B cell (primary cell): Measurements from ENCODE around the gene COG3. TPM values are rescaled to one million over a fixed set of nuclear protein-coding genes. Genes with fewer than 3 reads are reported as not detected.

Source experiments
- ATAC-seq: fragments of 200-7000 bp; cut with Tn5 transposase; one replicate; pipeline ENCODE4 v1.10.0; 2021; ENCODE audit warnings: low read depth, mild to moderate bottlenecking, moderate number of reproducible peaks, moderate library complexity
- CTCF ChIA-PET: fragments of 350-600 bp; sonication (Branson Sonifier 250); formaldehyde crosslinking; loops from one replicate; lab custom pipeline; 2021; ENCODE audit warnings: antibody characterized with exemption, inconsistent platforms; lab: Charles Lee
- POLR2A ChIA-PET: fragments of 350-600 bp; sonication (Branson Sonifier 250); formaldehyde crosslinking; loops from one replicate; lab custom pipeline; 2021; ENCODE audit warnings: antibody characterized with exemption; lab: Charles Lee
- DNase-seq: peaks from one replicate; pipeline ENCODE4 v3.0.0; 2013
- H2AFZ ChIP-seq: 2 replicates; pipeline ENCODE4 v1.6.1; 2012; ENCODE audit warnings: mild to moderate bottlenecking, low read depth, low read length; ENCODE audit not compliant: insufficient read depth, poor library complexity, severe bottlenecking
- H3K27ac ChIP-seq, 2 donors: 1 replicate in 1 of 2; 2 replicates in 1 of 2; pipeline ENCODE4 v1.5.1; 2012 to 2013; ENCODE audit warnings: low read length in 2 of 2, mild to moderate bottlenecking in 2 of 2, moderate library complexity in 1 of 2
- H3K27me3 ChIP-seq, 4 experiments: fragments of 200-600 bp in 1 of 4; sonication (generic) in 1 of 4; replicated peaks in 1 of 4; 1 replicate in 2 of 4; 2 replicates in 2 of 4; pipeline versions ENCODE4 v1.6.1 to v1.7.0; 2013 to 2016; ENCODE audit warnings: low read length in 3 of 4, mild to moderate bottlenecking in 2 of 4, mixed read lengths in 1 of 4, moderate library complexity in 1 of 4; ENCODE audit not compliant: insufficient read depth in 4 of 4, control insufficient read depth in 3 of 4; ENCODE audit errors: control extremely low read depth in 1 of 4
- H3K36me3 ChIP-seq, 2 experiments: replicated peaks in 1 of 2; 1 replicate in 1 of 2; 2 replicates in 1 of 2; pipeline versions ENCODE4 v1.6.1 to v1.7.1; 2013; ENCODE audit warnings: low read length in 1 of 2; ENCODE audit not compliant: insufficient read depth in 2 of 2, control insufficient read depth in 1 of 2; ENCODE audit errors: control extremely low read depth in 1 of 2, extremely low read depth in 1 of 2
- H3K4me1 ChIP-seq, 2 donors: fragments of 200-600 bp in 1 of 2; sonication (generic) in 1 of 2; 1 replicate in 1 of 2; 2 replicates in 1 of 2; pipeline versions ENCODE4 v1.5.1 to v1.6.1; 2013 to 2017; ENCODE audit warnings: low read length in 2 of 2; ENCODE audit not compliant: control insufficient read depth in 2 of 2, insufficient read depth in 2 of 2
- H3K4me2 ChIP-seq: replicated peaks from 2 replicates; pipeline ENCODE3; 2012; ENCODE audit warnings: mild to moderate bottlenecking, low read depth, low read length; ENCODE audit not compliant: poor library complexity, severe bottlenecking
- H3K4me3 ChIP-seq, 5 experiments: fragments of 200-600 bp in 1 of 5; sonication (generic) in 1 of 5; 1 replicate in 3 of 5; 2 replicates in 2 of 5; pipeline versions ENCODE4 v1.5.1 to v1.7.0; 2011 to 2016; ENCODE audit warnings: low read length in 4 of 5, mild to moderate bottlenecking in 4 of 5, low read depth in 2 of 5, control low read depth in 1 of 5, moderate library complexity in 1 of 5; ENCODE audit not compliant: insufficient read depth in 1 of 5; ENCODE audit errors: control extremely low read depth in 1 of 5, extremely low read depth in 1 of 5
- H3K79me2 ChIP-seq: fragments of 200-600 bp; sonication (generic); one replicate; pipeline ENCODE4 v1.6.0; 2016; ENCODE audit warnings: low read length; ENCODE audit not compliant: control insufficient read depth, insufficient read depth
- H3K9ac ChIP-seq: fragments of 200-600 bp; sonication (generic); 2 replicates; pipeline ENCODE4 v1.6.1; 2017; ENCODE audit warnings: mild to moderate bottlenecking, low read length, moderate library complexity
- H3K9me3 ChIP-seq, 3 donors: one replicate each; pipeline versions ENCODE4 v1.6.1 to v1.7.1; 2013; ENCODE audit warnings: low read length in 2 of 3; ENCODE audit not compliant: control insufficient read depth in 2 of 3, insufficient read depth in 1 of 3; ENCODE audit errors: control extremely low read depth in 1 of 3
- H4K20me1 ChIP-seq: 2 replicates; pipeline ENCODE4 v1.6.0; 2012; ENCODE audit warnings: mild to moderate bottlenecking, low read length; ENCODE audit not compliant: insufficient read depth, control insufficient read depth, poor library complexity, severe bottlenecking
- H3K27ac Mint-ChIP-seq: one replicate; pipeline ENCODE4 v1.8.0; 2021; ENCODE audit warnings: mixed read lengths
- H3K27me3 Mint-ChIP-seq: one replicate; pipeline ENCODE4 v1.8.0; 2021; ENCODE audit warnings: mixed read lengths
- H3K4me1 Mint-ChIP-seq: one replicate; pipeline ENCODE4 v1.8.0; 2021; ENCODE audit warnings: mixed read lengths
- H3K4me3 Mint-ChIP-seq: one replicate; pipeline ENCODE4 v1.8.0; 2021; ENCODE audit warnings: mixed read lengths
- H3K9me3 Mint-ChIP-seq: one replicate; pipeline ENCODE4 v1.8.0; 2022; ENCODE audit warnings: mixed read lengths; ENCODE audit not compliant: insufficient read depth
- EZH2 ChIP-seq: IDR thresholded peaks from 2 replicates; pipeline ENCODE4 v1.6.1; 2012; ENCODE audit warnings: borderline replicate concordance, low read depth, mild to moderate bottlenecking, moderate library complexity, low read length; ENCODE audit not compliant: insufficient read depth, poor library complexity, severe bottlenecking
- WGBS: methylation state at CpG from one replicate; pipeline ENCODE4 v1.1.5; 2013; ENCODE audit warnings: missing lambda C conversion rate; ENCODE audit not compliant: insufficient coverage; 5-methylcytosine and 5-hydroxymethylcytosine counted together
- intact Hi-C: fragments of 100-400 bp; cut with micrococcal nuclease; formaldehyde crosslinking; loops from one replicate; pipeline ENCODE4 v1.10.0; 2022
- polyA plus RNA-seq: library from polyadenylated mRNA; depleted of rRNA; stranded (reverse); fragments of >200 nt; gene quantifications from 2 replicates; pipeline ENCODE4 v1.2.3, GENCODE V29; 2012
- total RNA-seq, 2 donors: library from RNA; stranded (reverse); fragments of 120-200 nt in 1 of 2; gene quantifications; 1 replicate in 1 of 2; 2 replicates in 1 of 2; pipeline versions ENCODE4 v1.2.3 to v1.2.4, GENCODE V29; 2013 to 2022
- TF ChIP-seq, protein P1 (sequence below): fragments of 200-600 bp; IDR thresholded peaks from one replicate; pipeline ENCODE4 v1.8.0; 2022; ENCODE audit warnings: antibody characterized with exemption, mild to moderate bottlenecking

Gene COG3
- total and polyA plus RNA-seq, 2 donors (not counting 1 experiment from before 2014, with no cell fraction given): 29.5 to 37.3 TPM

DNA sequence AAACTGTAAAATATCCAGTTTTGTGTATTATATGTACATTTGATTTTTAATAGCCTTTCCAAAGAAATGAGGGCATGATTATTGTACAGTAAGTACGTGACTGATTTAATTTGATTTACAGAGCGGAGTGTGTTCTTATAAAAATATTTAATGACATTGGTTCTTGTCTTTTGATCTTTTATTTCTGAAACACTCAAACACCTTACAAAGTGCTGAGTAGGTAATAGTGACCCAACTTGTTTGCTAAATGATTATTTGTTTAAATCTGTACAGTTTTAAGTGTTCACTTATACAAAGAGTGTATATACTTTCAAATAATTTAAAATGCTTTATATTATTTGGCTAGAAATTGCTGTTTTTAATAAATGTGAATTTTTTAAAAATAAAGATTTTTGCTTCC, 71.5 kb downstream of the COG3 start:
- H3K27me3 ChIP-seq: no peaks in the 10 kb centered on the region
- TF ChIP-seq EZH2: no peak
- TF ChIP-seq, protein P1, sequence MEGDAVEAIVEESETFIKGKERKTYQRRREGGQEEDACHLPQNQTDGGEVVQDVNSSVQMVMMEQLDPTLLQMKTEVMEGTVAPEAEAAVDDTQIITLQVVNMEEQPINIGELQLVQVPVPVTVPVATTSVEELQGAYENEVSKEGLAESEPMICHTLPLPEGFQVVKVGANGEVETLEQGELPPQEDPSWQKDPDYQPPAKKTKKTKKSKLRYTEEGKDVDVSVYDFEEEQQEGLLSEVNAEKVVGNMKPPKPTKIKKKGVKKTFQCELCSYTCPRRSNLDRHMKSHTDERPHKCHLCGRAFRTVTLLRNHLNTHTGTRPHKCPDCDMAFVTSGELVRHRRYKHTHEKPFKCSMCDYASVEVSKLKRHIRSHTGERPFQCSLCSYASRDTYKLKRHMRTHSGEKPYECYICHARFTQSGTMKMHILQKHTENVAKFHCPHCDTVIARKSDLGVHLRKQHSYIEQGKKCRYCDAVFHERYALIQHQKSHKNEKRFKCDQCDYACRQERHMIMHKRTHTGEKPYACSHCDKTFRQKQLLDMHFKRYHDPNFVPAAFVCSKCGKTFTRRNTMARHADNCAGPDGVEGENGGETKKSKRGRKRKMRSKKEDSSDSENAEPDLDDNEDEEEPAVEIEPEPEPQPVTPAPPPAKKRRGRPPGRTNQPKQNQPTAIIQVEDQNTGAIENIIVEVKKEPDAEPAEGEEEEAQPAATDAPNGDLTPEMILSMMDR: no peak
- H3K27ac ChIP-seq: no peak overlapping the region
- ATAC-seq (no peak), DNase-seq (no peak)
- Mint-ChIP-seq H3K9me3 (no peaks in the 10 kb centered on the region), H3K27ac (no peak overlapping the region), H3K27me3 (no peaks in the 10 kb centered on the region), H3K4me1 (no peaks in the 10 kb centered on the region), H3K4me3 (no peak overlapping the region)
- no peak overlapping the region for H2AFZ ChIP-seq
- CTCF ChIA-PET: no interaction called here
- no peak overlapping the region for H3K9ac ChIP-seq
- no peak overlapping the region for H3K4me2 ChIP-seq
- no peaks in the 10 kb centered on the region for H3K4me1 ChIP-seq
- intact Hi-C loops: no loop called here
- H3K36me3 ChIP-seq: peaks cover 0 to 27% of the 10 kb centered on the region in 2 experiments
- H3K9me3 ChIP-seq: no peaks in the 10 kb centered on the region
- H3K4me3 ChIP-seq: no peak overlapping the region
- POLR2A ChIA-PET: no interaction called here
- no CpG with 5 or more reads among the region's 2 CpGs for WGBS
- no peaks in the 10 kb centered on the region for H4K20me1 ChIP-seq
- no peaks in the 10 kb centered on the region for H3K79me2 ChIP-seq

GRCh38 chr13:45537516-45537915, 72.8 kb downstream of the COG3 start:
- Histone ChIP-seq H3K79me2 (no peaks in the 10 kb centered on the region), H3K9ac (no peak overlapping the region), H3K4me2 (no peak overlapping the region), H3K9me3 (no peaks in the 10 kb centered on the region), H3K27ac (no peak overlapping the region), H3K36me3 (peaks cover 0 to 27% of the 10 kb centered on the region in 2 experiments), H3K4me1 (no peaks in the 10 kb centered on the region), H2AFZ (no peak overlapping the region), H3K27me3 (no peaks in the 10 kb centered on the region), H3K4me3 (no peak overlapping the region), H4K20me1 (no peaks in the 10 kb centered on the region)
- CTCF ChIA-PET: interaction anchor here (0.6 kb wide), 1 partner anchor 1294 kb away, joined by 3 read pairs; no protein-coding TSS in a partner anchor
- Mint-ChIP-seq H3K27me3 (no peaks in the 10 kb centered on the region), H3K27ac (no peak overlapping the region), H3K4me1 (no peaks in the 10 kb centered on the region), H3K4me3 (no peak overlapping the region), H3K9me3 (no peaks in the 10 kb centered on the region)
- WGBS: no CpG with 5 or more reads among the region's 1 CpG
- intact Hi-C loops: no loop called here
- ATAC-seq (no peak), DNase-seq (no peak)
- POLR2A ChIA-PET: no interaction called here
- TF ChIP-seq, protein P1: no peak
- TF ChIP-seq EZH2: no peak
